NOMO-1 (cell line): ENCODE measurements around the gene WDR1.
A peak's percentile ranks its signal among the peaks of the same experiment; 100 is the strongest.

Source experiments
- DNase-seq, 2 experiments: peaks; one replicate each; lab custom pipeline; 2025; ENCODE audit not compliant: unreplicated experiment in 2 of 2; lab: John Stamatoyannopoulos, UW

Gene WDR1

DNA sequence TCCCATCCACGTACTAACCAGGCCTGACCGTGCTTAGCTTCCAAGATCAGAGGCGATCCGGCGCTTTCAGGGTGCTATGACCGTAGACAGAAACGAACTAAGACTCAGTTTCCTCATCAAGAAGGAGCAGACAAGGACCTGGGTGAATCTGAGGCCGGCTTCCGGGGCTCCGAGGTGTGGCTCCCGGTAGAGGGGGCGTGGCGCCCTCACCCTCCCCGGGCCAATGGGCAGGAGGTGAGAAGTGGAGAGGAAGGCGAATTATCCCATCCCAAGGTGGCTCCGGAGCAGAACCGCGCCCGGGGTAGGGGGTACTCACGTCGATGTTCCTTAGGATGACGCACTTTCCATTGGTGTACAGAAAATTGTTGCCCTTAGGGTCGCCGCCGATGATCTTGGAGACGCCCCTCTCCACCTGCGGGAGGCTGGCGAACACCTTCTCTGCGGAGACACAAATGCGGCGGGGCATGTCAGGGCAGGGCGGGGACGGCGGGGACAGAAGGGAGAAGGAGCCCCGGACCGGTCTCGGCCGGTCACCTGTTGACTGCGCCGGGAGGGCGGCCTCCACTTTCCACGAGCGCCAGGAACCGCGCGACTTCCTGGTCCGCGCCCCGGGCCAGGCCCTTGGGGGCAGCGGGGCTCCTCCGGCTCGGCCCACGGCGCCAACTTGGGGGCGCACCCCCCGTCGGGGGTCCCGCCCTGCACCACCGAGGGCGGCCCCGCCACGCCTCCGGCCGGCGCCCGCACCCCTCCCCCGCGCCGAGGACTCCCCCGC lies 616 bp downstream of the WDR1 start:
- peak in 1 of 2 experiments; percentile 14 for DNase-seq

DNA sequence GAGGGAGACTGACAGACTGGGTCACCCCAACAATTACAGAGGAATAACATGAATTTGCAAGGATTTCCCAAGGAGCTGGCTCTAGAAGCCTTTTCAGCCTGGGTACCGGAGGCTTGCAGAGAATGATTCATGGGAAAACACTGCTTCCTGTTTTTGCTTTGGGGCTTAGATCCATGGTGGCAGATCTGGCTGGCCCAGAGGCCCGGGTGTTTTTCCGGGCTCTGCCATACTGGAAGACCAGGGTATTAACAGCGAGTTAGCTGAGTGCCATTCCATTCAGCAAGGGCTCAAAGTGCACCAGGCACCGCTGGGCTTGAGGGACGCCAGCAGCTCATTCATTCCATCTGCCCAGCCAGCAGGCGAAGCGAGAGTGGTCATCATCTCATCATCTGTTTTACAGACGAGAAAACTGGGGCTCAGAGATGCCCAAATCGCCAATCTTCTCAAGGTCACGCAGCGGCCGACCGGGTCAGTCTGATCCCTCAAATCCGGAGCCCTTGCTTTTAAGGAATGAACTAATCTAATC lies 1.3 kb downstream of the WDR1 start:
- peak; percentile 47 to 59 for DNase-seq

DNA sequence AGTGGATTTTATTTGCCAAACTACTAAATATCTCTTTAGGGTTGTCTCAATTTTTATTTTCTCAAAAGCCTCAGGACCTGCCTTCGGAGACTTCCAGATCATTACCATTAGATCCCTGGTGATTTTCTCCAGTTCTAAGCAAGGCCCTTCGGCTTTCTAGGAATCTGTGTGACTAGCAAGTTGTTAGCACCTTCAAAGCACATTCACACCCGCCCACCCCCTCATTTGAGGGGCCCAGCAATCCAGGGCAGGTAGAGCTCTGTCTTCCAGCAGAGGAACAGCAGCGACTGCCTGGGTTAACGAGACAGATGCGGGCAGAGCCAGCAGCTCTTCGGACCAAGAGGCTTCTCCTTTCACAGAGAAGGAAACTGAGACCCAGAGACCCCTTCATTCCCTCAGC lies 2.0 kb downstream of the WDR1 start:
- DNase-seq = no peak

DNA sequence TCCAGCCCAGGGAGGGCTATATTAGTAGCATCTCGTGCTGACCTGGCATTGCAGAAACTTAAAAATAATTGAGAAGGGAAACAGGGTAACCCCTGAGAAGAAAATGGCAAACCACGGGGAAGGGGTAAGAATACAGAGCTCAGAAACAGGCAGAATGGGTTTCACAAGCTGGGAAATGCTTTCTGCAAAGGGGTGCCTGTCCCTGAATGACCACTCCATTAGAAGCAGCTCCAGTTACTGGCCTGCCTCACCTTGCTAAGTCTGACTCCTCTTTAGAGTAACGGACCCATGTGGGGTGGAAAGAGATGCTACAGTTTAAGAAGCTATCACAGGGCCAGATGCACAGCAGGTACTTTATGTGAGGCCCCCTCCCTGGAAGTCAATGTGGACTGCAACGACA lies 2.5 kb downstream of the WDR1 start:
- no peak for DNase-seq

DNA sequence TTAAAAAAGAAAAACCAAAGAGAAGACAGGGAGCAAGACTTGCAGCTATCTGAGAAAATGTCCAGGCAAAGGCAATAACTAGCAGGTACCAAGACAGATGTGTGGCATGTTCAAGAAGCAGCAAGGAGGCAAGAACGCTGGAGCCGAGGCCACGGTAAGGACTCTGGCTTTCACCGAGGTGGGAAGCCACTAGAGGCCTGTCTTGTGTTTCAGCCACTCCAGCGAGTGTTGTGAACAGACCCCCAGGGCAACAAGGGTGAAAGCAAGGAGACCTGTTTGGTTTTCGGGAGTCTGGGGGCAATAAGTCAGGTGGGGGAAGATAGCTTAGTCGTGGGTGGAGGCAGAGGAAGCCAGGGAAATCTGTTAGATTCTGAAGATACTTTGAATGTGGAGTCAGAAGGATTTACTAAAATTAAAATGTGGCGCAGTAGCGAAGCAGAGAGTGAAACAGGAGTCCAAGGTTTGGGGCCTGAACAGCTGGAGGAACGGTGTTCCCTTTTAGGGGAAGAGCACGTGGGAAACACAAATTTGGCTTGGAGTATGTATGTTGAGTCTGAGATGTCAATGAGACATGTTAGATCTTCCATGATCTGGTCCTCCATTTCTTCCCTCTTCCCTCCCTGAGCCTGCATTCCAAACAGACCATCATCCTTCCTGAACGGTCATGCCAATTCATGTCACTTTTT lies 3.1 kb downstream of the WDR1 start:
- no peak for DNase-seq

DNA sequence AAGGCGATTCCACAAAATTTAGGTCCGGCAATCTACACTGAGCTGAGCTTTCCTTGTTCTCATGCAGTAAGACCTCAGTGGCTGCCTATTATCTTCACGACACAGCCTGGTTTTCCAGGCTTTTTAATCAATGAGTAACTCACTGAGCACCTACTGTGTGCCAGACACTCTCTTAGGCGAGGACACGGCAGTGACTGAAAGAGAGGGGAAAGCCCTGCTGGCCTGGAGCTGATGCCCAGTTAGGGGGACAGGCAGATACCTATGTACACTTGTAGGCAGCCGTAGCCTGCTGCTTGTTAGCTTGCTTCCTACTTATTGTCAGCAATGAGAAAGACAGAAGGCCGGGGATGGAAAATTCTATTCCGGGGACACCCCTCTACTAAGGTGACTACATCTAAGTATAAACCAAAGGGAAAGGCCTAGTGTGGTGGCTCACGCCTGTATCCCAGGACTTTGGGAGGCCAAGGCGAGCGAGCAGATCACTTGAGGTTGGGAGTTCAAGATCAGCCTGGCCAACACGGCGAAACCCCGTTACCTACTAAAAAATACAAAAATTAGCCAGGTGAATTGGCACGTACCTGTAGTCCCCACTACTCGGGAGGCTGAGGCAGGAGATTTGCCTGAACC lies 3.8 kb downstream of the WDR1 start:
- DNase-seq = no peak

DNA sequence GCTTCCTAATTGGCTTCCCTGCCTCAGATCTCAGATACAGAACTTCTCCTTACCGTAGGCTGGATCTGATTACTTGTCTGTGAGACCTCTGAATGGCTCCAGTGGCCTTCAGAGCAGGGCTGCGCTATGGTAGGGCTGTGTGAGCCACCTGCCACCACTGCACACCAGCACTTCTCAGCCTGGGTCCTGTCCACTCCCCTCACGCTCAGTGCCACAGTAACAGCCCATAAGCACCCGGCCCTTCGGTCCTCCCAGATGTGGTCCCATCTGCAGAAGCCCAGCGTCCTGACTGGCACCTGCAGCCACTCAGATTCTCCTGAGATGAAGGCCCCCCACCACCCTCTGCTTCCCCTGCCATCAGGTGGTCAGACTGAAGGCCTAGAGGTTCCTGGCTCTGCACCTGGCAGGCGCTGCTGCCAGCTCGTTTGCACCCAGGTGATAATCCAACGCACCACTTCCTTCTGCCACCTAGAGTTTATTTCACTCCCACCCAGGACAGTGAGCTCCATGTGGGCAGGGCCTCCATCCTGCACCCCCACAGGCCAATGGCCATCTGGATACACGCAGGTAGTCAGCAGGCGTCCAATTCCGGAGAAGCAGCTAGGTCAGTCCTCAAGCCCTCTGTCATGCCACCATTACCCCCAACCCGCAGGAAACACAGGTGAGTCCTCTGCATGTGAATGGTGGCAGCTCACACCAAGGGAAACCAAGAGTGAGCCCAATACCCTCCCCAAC lies 5.4 kb downstream of the WDR1 start:
- DNase-seq = no peak

DNA sequence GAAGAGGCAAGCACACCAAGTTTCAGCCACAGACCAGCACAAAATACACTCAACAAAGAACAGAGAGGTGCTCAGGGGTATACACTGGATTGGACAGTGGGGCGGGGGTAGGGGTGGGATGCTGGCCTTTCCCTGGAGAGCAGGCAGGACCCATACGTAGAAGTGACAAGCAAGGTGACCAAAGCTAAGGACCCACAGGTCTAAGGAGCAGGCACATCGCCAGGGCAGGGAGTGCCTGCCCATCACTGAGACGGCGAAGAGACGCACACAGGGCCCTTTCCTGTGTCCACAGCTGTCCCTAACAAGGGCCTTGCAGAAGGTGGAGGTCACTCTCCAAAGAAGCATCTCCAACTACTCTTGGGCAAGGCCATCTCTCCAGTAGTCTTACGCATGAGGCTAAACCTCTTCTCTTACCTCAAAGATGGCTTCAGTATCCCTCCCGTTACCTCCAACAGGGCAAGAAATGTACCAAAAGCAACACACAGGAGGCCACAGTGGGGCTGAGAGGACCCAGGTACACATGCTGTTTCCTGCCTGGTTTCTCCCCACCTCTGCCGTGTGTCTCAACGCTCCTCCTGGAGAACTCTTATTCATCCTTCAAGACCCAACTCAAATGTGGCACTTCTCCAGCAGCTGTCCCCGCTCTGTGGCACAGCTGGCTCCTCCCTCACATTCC lies 6.5 kb downstream of the WDR1 start:
- DNase-seq = no peak

DNA sequence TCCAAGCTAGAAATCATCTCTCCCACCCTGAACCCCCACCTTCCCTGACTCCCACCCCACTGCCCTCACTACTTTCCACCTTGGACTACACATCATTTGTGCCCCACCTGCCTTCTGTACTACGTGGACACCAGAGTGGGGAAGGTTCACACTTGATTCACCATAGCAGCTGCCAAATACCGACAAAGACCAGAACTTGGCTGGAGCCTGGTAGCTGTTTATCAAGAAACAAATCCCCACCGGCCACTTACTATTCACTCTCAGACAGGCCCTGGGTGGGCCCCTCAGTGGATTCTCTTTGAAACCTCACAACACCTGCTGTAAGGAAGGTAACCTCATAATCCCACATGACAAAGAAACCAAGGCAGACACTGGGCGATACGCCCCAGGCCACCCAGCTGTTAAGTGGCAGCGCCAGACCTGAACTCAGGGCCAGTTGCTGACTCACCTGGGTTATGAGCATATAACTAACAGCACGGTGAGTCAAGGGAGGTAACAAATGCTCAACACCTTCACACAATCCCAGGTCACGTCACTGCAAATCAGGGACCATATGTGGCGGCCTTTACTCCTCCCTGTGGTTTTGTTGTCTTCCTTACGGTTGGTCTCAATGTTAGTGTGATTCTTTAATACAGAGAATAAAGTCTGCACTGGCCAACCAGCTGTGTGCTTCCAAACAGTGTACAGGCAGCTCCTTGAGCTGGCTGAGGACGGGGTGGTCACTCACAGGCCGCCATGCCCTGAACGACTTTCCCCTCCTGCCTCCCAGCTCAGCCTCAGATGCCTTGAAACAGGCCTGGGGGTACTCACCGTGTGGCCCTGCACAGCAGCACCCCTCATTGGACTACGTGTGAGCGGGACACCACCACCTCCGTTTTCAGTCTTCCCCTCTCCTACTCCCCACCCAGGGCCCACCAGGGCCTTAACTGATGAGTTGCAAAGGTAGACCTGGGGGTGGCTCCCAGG lies 7.5 kb downstream of the WDR1 start:
- DNase-seq = no peak

DNA sequence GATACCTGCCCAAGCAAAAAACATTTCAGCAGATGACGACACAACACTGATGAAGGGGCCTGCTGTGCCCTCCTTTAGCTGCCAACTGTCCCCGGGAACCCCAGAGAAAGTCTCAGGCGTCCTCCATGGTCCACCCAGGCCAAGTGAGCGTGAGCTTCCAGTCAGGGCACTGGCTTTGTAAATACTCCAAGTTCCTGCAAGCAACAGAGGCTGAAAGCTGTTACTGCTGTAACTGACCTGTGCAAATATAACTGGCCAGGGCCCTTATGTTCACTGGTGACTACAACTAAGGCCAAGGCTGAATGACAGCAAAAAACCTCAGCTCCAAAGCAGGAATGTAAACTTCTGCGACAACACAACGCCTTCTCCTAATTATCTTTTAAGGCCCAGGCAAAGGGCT lies 8.2 kb downstream of the WDR1 start:
- DNase-seq = no peak

DNA sequence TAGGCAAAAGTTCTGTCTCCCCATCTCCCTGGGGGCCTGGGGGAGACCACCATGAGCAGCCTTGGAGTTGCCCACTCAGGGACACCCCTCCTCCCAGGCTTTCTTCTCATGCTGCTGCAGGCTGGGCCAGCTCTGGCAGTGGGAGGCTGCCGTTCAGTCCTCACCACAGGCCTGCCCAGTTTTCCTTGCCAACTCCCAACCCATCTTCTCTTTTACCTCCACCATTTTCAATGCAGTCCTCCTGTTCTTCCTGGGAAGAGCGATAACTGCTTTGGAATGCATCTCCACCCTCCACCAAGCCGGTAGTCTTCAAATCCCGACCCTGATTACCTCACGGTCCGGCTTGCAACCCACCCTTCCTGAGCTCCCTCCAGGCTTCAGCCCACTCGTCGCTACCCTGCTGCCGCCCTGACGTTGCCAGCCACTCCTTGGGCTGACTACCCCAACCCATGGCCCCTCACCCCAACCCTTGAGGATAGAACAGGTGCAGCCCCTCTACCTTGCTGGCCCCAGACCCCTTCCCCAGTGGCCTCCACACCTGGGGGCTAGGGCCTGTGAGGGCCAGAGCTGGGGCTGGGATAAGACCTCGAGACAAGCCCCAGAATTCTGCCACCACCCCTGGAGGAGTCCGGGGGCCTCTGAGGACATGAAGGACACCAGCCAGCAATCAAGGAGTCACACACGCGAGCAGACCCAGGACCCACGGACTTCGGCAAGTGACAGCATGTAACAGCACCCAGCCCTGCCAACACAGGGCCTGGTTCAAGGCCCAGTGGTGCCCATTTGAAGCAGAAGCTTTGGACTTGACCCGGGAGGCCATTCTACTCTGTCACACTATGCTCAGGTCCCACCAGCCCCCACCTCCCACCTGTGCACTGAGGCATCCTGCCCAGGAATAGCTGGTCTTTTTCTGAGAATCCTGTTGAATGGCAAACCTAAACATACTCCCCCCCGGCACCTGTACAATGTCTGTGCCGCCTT lies 9.2 kb downstream of the WDR1 start:
- no peak for DNase-seq

DNA sequence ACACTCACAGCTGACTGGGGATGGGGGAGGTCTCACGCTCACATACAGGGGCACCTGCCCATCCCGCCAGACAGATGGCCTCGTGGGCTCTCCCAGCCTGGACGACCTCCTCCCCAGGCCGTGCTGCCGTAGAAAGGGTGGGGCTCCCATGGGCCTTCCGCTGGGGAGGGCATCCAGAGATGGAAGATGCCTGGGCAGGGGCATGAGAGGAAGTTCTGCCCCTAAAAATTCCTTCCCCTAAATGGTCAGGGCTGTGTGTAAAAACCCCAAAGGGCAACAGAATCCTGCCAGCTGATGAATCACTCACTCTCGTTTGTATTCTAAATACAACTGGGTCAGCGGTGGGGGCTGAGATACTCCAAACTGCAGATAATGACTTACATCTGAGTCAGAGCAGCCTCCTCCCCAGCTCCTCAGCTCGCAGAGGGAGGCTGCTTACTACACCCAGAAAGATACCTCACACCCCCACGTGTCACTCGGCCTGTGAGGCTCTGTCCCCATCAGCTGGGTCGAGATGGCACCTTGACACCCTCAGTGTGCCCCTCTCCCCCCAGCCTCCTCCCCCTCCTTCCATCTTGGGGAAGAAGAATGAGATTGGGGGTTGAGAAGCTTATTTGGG lies 10.1 kb downstream of the WDR1 start:
- no peak for DNase-seq

DNA sequence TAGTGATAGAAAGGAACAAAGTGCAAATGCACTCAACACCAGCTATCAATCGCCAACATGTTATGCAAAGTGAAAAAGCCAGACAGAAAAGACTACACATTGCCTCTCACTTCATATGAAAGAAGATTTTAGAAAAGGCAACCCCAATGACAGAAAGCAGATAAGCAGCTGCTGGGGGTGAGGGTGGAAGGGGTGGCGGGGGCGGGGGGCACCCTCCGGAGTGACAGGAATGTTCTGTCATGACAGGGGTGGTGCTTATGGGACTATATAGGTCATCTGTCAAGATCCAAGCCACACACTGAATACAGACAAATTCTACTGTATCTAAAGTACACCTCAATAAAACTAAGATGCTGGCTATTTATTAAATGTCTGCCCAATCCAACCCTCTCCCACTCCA lies 10.7 kb downstream of the WDR1 start:
- no peak for DNase-seq

DNA sequence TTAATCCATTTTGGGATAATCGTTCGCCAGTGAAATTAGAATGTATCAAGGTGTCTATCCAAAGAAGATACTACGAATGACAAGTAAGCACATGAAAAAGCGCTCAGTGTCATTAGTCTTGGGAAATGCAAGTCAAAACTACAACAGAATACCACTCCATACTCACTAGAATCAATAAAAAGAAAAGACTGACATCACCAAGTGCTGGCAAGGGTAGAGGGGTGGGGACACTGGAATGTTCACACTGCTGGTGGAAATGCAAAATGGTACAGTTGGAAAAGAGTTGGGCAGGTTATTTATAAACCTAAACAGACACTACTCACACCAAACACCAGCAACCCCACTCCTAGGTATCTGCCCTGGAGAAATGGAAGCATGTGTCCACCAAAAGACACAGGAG lies 11.2 kb downstream of the WDR1 start:
- no peak for DNase-seq

DNA sequence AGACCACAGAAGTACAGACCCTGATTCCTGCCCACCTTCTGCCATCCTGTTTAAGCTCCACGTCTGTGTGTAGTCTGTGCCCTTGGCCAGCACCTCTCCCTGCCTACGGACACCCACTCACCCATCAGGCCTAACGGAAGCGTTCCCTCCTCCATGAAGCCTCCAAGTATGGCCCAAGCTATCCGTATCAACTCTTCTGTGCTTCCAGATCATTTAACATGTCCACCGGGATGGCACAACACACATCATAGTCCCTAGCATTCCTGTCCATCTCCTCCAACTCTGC lies 11.7 kb downstream of the WDR1 start:
- no peak for DNase-seq

DNA sequence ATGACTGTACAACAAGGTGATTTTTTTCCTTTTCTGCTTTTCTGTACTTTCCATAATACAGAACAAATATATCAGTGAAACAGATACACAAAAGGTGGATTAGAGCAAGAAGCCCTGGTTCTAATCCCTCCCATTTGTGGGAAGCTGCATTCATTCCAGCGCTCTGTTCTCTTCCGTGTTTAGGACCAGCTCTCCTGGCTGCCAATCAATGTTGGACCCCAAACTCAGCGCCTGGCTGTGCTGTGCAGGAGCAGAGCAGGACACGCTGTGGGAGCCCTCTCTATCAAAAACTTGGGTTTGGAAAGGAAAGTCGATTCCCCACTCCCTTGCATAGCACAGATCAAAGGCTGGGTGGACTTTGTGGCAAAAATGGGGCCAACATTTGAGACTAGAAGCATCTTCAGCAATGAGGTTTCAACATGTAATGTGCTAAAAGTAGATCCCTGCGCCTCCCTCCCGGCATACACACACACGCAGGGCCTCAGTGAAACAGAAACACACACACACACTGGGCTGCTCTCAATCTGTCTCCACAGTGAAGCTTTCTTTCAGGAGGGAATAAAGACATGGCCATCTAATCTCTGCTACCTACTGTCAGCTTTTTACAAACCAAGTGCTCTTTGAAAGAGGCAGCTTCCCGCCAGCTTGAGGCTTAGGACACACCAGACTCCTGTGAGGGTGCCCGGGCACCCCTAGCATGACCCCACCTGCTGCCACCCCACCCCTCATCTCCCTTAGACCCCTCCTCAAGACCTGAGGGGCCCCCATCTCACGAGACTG lies 12.2 kb downstream of the WDR1 start:
- DNase-seq = no peak
